WI38 (cell line): ENCODE data around the gene PLEK2.
"Not testable (repeated sequence)": the region's sequence is repeated elsewhere in the genome, so short reads cannot be mapped to it uniquely, and the experiment has no call there.

Source experiments
- H3K4me3 ChIP-seq: 2 replicates; pipeline ENCODE4 v1.5.1; 2011; ENCODE audit warnings: low read depth, mild to moderate bottlenecking, control low read depth, low read length
- CTCF ChIP-seq: IDR thresholded peaks from 2 replicates; pipeline ENCODE4 v1.5.1; 2012; ENCODE audit warnings: low read depth, mild to moderate bottlenecking, control low read depth, low read length

PLEK2 gene

GRCh38 chr14:67420102-67420739 is 8.3 kb upstream of the PLEK2 start:
- TF ChIP-seq CTCF = peak; percentile 15; the same call in 1 of the 2 replicates
- H3K4me3 ChIP-seq = no peak overlapping the region

GRCh38 chr14:67418401-67419191 is 6.6 kb upstream of the PLEK2 start:
- no peak overlapping the region for H3K4me3 ChIP-seq
- TF ChIP-seq CTCF = no peak

- H3K4me3 ChIP-seq = no peak overlapping the region
- TF ChIP-seq CTCF = no peak
Observed at GRCh38 chr14:67417633-67418032, 5.7 kb upstream of the PLEK2 start.

GRCh38 chr14:67416810-67417209 is 4.8 kb upstream of the PLEK2 start:
- H3K4me3 ChIP-seq = no peak overlapping the region
- no peak for TF ChIP-seq CTCF

- no peak for TF ChIP-seq CTCF
- no peak overlapping the region for H3K4me3 ChIP-seq
Observed at GRCh38 chr14:67416085-67416484, 4.1 kb upstream of the PLEK2 start.

- H3K4me3 ChIP-seq = not testable (repeated sequence)
Observed at GRCh38 chr14:67415610-67416009, 3.6 kb upstream of the PLEK2 start.

GRCh38 chr14:67413806-67414769 is 2.1 kb upstream of the PLEK2 start:
- TF ChIP-seq CTCF = no peak
- no peak overlapping the region for H3K4me3 ChIP-seq
